Activated CD4-positive, alpha-beta T cell treated with anti-CD3 and anti-CD28 coated beads, Interleukin-2, amount 10 ng/mL, durations not matched to agents 24 days and 14 days (primary cell): ENCODE data around the gene ST3GAL4. TPM values are rescaled to one million over a fixed set of nuclear protein-coding genes. Genes with fewer than 3 reads are reported as not detected.

Experiments used
- DNase-seq: peaks from one replicate; pipeline ENCODE4 v3.0.0; 2022
- H3K27ac Mint-ChIP-seq: one replicate; pipeline ENCODE4 v1.8.0; 2022; ENCODE audit warnings: mild to moderate bottlenecking, mixed read lengths
- H3K27me3 Mint-ChIP-seq: one replicate; pipeline ENCODE4 v1.8.0; 2022; ENCODE audit warnings: mixed read lengths
- H3K36me3 Mint-ChIP-seq: one replicate; pipeline ENCODE4 v1.8.0; 2022; ENCODE audit warnings: low read depth, mild to moderate bottlenecking, mixed read lengths
- H3K4me1 Mint-ChIP-seq: one replicate; pipeline ENCODE4 v1.8.0; 2021; ENCODE audit warnings: mixed read lengths
- H3K4me3 Mint-ChIP-seq: one replicate; pipeline ENCODE4 v1.8.0; 2022; ENCODE audit warnings: mild to moderate bottlenecking, moderate library complexity, mixed read lengths
- H3K9me3 Mint-ChIP-seq: one replicate; pipeline ENCODE4 v1.8.0; 2021; ENCODE audit warnings: mixed read lengths
- intact Hi-C: fragments of 100-400 bp; cut with micrococcal nuclease; formaldehyde crosslinking; loops from one replicate; pipeline ENCODE4 v1.15.1; 2023
- total RNA-seq: library from RNA; stranded (reverse); gene quantifications from 2 replicates; pipeline ENCODE4 v1.2.3, GENCODE V29; 2022

Gene ST3GAL4
- total RNA-seq, 1 donor from 2014 or later: 13.3 TPM

GRCh38 chr11:126456089-126456488 lies 100.6 kb downstream of the ST3GAL4 start:
- Mint-ChIP-seq H3K9me3 (peaks cover 5% of the 10 kb centered on the region), H3K36me3 (no peaks in the 10 kb centered on the region), H3K4me1 (no peaks in the 10 kb centered on the region), H3K27ac (no peak overlapping the region), H3K4me3 (no peak overlapping the region), H3K27me3 (no peaks in the 10 kb centered on the region)
- no peak for DNase-seq
- intact Hi-C loops: no loop called here

GRCh38 chr11:126456783-126457542 lies 101.5 kb downstream of the ST3GAL4 start:
- no peak for DNase-seq
- H3K9me3 Mint-ChIP-seq: no peaks in the 10 kb centered on the region
- H3K27ac Mint-ChIP-seq: no peak overlapping the region
- intact Hi-C loops: no loop called here
- H3K4me1 Mint-ChIP-seq: no peaks in the 10 kb centered on the region
- H3K36me3 Mint-ChIP-seq: no peaks in the 10 kb centered on the region
- no peaks in the 10 kb centered on the region for H3K27me3 Mint-ChIP-seq
- no peak overlapping the region for H3K4me3 Mint-ChIP-seq

GRCh38 chr11:126457817-126458216 lies 102.3 kb downstream of the ST3GAL4 start:
- no peaks in the 10 kb centered on the region for H3K4me1 Mint-ChIP-seq
- no peak for DNase-seq
- no peak overlapping the region for H3K27ac Mint-ChIP-seq
- H3K27me3 Mint-ChIP-seq: no peaks in the 10 kb centered on the region
- H3K4me3 Mint-ChIP-seq: no peak overlapping the region
- intact Hi-C loops: no loop called here
- no peaks in the 10 kb centered on the region for H3K36me3 Mint-ChIP-seq
- H3K9me3 Mint-ChIP-seq: no peaks in the 10 kb centered on the region

GRCh38 chr11:126459691-126460281 lies 104.3 kb downstream of the ST3GAL4 start:
- no peaks in the 10 kb centered on the region for H3K36me3 Mint-ChIP-seq
- H3K27me3 Mint-ChIP-seq: no peaks in the 10 kb centered on the region
- no peaks in the 10 kb centered on the region for H3K9me3 Mint-ChIP-seq
- peaks cover 3% of the 10 kb centered on the region for H3K4me1 Mint-ChIP-seq
- no peak for DNase-seq
- no peak overlapping the region for H3K27ac Mint-ChIP-seq
- intact Hi-C loops: no loop called here
- H3K4me3 Mint-ChIP-seq: no peak overlapping the region

- no peak overlapping the region for H3K27ac Mint-ChIP-seq
- no peak for DNase-seq
- H3K9me3 Mint-ChIP-seq: no peaks in the 10 kb centered on the region
- peaks cover 1% of the 10 kb centered on the region for H3K27me3 Mint-ChIP-seq
- intact Hi-C loops: no loop called here
- H3K4me1 Mint-ChIP-seq: peaks cover 11% of the 10 kb centered on the region
- H3K4me3 Mint-ChIP-seq: no peak overlapping the region
- H3K36me3 Mint-ChIP-seq: no peaks in the 10 kb centered on the region
These were observed 105.1 kb downstream of the ST3GAL4 start for GRCh38 chr11:126460417-126461095.

- Mint-ChIP-seq H3K9me3 (no peaks in the 10 kb centered on the region), H3K27me3 (peaks cover 1% of the 10 kb centered on the region), H3K36me3 (no peaks in the 10 kb centered on the region), H3K4me3 (no peak overlapping the region), H3K27ac (no peak overlapping the region), H3K4me1 (peaks cover 16% of the 10 kb centered on the region)
- intact Hi-C loops: no loop called here
- no peak for DNase-seq
These were observed 105.6 kb downstream of the ST3GAL4 start for GRCh38 chr11:126461096-126461440.

GRCh38 chr11:126461996-126462395 lies 106.5 kb downstream of the ST3GAL4 start:
- H3K9me3 Mint-ChIP-seq: no peaks in the 10 kb centered on the region
- H3K27ac Mint-ChIP-seq: no peak overlapping the region
- peaks cover 19% of the 10 kb centered on the region for H3K4me1 Mint-ChIP-seq
- peaks cover 1% of the 10 kb centered on the region for H3K27me3 Mint-ChIP-seq
- no peak overlapping the region for H3K4me3 Mint-ChIP-seq
- intact Hi-C loops: no loop called here
- H3K36me3 Mint-ChIP-seq: no peaks in the 10 kb centered on the region
- no peak for DNase-seq

GRCh38 chr11:126462422-126462821 lies 106.9 kb downstream of the ST3GAL4 start:
- no peaks in the 10 kb centered on the region for H3K36me3 Mint-ChIP-seq
- H3K9me3 Mint-ChIP-seq: no peaks in the 10 kb centered on the region
- intact Hi-C loops: no loop called here
- H3K4me3 Mint-ChIP-seq: no peak overlapping the region
- no peak for DNase-seq
- H3K4me1 Mint-ChIP-seq: peaks cover 19% of the 10 kb centered on the region
- H3K27ac Mint-ChIP-seq: no peak overlapping the region
- peaks cover 1% of the 10 kb centered on the region for H3K27me3 Mint-ChIP-seq

Other genes with a start within 250 kb of the ST3GAL4 start
- gene RPUSD4, start 144.0 kb upstream of the ST3GAL4 start, total RNA-seq: 48.6 and 51.1 TPM in 2 replicates
- gene FAM118B, start 143.9 kb upstream of the ST3GAL4 start, total RNA-seq: 12.8 and 14.2 TPM in 2 replicates
- gene SRPRA, start 86.8 kb upstream of the ST3GAL4 start, total RNA-seq: 180 and 191 TPM in 2 replicates
- gene FOXRED1, start 86.5 kb upstream of the ST3GAL4 start, total RNA-seq: 57.8 and 59.2 TPM in 2 replicates
- 11.4 and 12.0 TPM in 2 replicates for gene TIRAP, start 72.6 kb upstream of the ST3GAL4 start, total RNA-seq
- 36.0 and 40.2 TPM in 2 replicates for gene DCPS, start 51.6 kb upstream of the ST3GAL4 start, total RNA-seq